ENCODE results near the gene CHCHD5.
A peak's percentile ranks its signal among the peaks of the same experiment; 100 is the strongest.
"Not testable (repeated sequence)": the region's sequence is repeated elsewhere in the genome, so short reads cannot be mapped to it uniquely, and the experiment has no call there.

Gene CHCHD5, protein sequence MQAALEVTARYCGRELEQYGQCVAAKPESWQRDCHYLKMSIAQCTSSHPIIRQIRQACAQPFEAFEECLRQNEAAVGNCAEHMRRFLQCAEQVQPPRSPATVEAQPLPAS

DNA sequence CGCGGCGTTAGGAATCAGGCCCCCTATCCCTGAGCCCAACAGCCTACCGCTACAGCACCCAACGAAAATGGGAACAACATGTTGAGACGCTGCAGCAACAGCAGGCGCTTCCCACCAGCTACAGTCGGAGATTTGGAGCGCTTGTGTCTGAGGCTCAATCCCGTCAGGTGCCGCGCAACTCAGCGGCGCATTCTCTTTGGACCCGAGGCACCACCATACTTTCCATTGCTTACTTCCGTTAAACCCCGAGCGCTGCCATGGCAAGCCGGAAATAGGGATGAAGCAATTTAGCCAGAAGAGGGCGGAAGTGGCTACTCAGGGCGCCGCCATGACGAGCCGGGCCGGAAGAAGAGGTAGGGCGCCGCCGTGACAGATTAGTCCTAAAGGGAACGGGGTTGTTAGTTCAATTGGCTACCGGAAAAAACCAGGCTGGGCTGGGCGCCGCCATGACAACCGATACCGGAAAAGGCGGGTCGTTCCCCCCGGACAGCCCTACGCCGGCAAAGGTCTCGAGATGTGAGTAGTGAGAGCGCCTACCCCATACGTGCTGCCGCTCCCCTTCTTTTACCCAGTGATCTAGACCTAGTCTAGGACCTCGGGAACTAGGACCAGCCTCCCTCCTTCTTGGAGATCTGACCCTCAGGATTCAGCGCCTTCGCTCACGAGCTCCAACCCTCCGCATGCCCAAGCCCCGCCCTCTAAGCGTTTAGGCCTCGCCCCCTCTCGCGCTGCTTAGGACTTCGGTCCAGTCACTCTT lies at the start of gene CHCHD5:
Gene CHCHD5, plus strand, starts transcription at position 476 of the 757 bp plus-strand sequence. Its CDS starts 39 bp downstream, at position 515.
- DNase-seq (ENCODE audit: low read depth) = peak; percentile 98

DNA sequence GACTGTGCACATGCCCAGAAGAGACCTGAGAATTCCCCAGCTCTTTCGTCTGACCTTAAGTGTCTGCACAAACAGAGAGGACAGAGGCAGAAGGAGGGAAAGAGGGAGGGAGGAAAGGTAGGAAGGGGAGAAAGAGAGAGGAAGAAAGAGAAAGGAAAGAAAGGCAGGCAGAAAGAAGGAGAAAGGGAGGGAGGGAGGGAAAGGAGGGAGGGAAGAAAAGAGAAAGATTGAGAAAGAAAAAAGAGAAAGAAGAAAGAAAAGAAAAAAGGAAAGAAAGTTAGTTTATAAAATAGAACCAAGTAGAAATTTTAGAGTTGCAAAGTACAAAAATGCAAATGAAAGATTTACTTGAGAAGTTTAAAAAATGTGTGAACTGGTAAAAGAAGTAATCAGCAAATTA lies 49.6 kb upstream of the CHCHD5 start:
- DNase-seq (ENCODE audit: low read depth) = no peak

DNA sequence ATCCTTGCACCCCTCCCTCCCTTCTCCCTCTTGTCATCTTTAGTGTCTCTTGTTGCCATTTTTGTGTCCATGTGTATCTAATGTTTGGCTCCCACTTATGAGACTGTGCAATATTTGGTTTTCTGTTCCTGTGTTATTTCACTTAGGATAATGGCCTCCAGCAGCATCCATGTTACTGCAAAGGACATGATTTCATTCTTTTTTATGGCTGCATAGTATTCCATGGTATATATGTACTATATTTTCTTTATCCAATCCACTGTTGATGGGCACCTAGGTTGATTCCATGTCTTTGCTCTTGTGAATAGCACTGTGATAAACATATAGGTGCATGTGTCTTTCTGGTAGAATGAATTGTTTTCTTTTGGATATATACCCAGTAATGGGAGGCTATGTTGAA lies 47.7 kb upstream of the CHCHD5 start:
- DNase-seq (ENCODE audit: low read depth) = not testable (repeated sequence)

DNA sequence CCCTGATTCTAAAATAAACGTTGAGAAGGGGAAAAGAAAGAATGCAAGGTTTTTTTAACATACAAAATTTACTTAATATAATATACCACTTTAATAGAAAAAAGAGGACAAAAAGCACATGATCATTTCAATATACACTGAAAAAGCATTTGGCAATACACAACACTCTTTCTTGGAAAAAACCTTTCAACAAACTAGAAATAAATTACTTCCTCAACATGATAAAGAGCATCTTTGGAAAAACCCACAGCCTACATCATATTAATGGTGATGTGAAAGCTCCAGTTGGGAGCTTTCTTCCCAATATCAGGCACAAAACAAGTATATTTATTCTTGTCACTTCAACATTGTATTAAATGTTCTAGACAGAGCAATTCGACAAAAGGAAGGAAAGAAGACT lies 45.1 kb upstream of the CHCHD5 start:
- no peak for DNase-seq (ENCODE audit: low read depth)

DNA sequence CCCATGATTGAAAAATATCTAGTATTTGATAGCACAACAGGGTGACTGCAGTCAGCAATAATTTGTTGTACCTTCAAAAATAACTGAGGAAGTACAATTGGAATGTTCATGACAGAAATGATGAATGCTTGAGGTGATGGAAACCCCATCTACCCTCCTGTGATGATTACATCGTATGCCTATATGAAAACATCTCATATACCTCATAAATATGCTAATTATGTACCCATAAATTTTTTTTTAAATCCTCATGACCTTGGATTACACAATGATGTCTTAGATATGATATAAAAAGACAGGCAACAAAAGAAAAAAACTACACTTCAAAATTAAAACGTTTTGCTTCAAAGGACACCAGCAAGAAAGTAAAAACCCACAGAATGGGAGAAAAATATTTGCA lies 43.5 kb upstream of the CHCHD5 start:
- no peak for DNase-seq (ENCODE audit: low read depth)

DNA sequence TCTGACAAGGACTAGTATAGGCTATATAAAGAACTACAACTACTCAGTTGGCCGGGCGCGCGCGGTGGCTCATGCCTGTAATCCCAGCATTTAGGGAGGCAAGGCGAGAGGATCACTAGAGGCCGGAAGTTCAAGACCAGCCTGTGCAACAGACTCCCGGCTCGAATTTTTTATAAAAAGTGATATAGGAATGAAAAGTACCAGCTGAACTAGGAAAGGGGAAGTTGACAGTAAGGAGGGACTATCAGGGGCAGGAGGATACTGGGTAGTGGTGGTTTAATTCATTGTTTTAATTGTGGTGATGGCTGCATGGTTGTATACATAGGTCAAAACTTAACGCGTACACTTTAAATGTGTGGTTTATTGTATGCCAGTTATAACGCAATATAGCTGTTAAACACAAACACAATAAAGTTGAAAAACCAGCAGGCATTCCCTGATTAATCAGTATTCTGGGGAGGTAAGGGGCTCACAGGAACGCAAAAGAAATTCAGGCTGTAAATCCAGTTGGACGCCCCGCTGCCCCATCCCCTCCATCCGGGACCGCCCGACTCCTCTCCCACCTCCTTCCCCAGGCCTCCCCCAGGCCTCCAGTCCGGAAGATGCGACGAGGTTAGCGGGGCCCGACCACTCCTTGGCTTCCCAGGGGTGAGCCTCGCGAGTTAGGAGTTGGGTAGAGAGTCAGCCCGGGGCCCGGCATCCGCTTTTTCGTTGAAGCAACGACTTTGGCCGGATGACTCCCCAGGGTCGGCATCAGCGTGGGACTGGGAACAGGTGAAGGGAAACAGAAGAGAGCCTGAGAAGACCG lies 42.9 kb upstream of the CHCHD5 start:
- DNase-seq (ENCODE audit: low read depth) = peak; percentile 73

DNA sequence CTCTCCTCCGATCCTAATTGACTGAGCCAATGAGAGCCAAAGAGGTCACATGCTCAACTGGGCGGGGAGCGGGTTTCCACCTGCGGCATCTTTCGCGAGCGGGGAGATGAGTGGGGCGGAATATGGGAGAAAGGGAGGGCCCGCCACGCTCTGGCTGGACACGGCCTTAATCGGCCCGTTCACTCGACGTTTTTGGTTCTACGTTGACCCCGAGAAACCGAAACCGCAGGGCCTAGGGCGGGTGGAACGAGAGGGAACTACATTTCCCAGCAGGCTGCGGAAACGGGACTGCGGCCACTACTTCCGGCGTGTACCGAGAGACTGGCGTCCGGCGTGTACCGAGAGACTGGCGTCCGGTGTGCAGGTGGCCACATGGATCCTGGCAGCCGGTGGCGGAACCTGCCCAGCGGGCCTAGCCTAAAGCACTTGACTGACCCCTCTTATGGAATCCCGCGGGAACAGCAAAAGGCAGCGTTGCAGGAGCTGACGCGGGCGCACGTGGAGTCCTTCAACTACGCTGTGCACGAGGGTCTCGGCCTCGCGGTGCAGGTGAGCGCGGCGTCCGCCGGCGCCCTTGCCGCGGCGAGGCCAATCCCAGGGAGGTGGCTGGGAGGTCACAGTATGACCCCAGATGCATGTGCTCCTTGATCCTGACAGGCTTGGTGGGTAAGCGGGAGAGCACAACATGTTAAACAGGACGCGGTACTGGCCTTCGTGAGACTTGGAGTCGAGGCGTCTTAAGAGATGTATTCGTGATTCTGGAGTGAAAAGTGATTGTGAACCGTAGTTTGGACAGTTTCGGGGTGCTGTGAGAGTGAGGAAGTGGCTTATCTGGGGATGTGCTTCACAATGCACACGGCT lies 42.1 kb upstream of the CHCHD5 start, which contains the start of gene POLR1B:
Gene POLR1B, plus strand, starts transcription at position 343 of the 861 bp plus-strand sequence. Its CDS starts 30 bp downstream, at position 373.
- peak; percentile 82 for DNase-seq (ENCODE audit: low read depth)

DNA sequence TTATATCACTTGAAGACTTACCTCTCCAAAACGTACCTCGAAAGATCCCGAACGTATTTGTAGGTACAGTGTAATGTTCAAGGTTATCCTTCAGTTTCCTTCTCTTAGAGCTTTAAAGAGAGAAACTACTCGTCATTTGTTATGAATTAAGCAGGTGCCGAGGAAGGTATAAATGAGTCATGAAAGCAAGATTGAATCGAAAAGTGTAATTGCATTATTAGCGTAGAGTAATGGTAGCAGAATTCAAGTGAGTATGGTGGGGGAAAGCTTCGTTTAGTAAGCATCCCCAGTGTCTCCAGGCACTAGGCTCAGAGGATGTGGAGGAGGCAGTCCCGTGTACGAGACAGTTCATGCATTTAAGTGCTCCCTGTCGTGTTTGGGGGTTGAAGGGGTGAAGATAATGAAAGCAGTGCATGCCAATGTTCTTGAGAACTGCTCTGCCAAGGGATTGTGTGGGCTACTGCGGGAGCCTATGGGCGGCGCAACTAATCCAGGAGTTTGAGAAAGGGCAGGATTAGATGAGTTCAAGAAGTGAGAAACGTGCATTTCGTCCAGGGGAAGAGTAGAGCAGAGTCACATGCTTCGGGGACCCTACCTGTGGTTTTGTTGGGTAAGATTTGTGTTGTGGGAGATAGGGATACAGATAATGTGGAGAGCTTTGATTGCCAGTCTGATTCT lies 41.3 kb upstream of the CHCHD5 start:
- peak; percentile 26 for DNase-seq (ENCODE audit: low read depth)

DNA sequence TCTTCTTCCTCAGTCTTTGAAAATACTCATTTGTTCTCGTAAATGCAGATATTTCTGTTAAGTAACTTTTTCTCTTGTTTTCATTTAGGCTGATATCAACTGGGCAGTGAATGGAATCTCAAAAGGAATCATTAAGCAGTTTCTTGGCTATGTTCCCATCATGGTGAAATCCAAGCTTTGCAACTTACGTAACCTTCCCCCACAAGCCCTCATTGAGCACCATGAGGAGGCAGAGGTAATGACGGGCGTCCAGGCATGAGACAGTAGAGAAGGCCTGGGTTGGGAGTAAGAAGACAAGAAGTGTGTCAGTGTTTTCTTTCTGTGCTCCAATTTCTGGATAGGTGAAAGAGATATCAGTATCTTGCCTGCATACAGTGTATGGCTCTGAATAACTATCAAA lies 37.1 kb upstream of the CHCHD5 start:
- peak; percentile 27 for DNase-seq (ENCODE audit: low read depth)

DNA sequence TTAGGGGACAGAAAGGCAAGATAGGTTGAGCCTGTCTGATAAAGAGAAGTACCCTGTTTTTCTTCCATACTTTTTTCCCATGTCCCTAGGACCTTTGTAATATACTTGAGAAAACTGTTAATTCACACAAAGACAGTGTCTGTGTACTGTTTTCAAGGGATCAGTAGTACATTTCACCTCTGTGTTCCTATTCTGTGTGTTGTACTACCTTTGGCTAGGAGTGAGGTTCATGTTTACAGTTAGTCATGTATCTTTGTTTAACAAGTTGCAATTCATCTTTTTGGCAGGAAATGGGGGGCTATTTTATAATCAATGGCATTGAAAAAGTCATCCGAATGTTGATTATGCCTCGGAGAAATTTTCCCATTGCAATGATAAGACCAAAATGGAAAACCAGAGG lies 35.4 kb upstream of the CHCHD5 start:
- DNase-seq (ENCODE audit: low read depth) = no peak

DNA sequence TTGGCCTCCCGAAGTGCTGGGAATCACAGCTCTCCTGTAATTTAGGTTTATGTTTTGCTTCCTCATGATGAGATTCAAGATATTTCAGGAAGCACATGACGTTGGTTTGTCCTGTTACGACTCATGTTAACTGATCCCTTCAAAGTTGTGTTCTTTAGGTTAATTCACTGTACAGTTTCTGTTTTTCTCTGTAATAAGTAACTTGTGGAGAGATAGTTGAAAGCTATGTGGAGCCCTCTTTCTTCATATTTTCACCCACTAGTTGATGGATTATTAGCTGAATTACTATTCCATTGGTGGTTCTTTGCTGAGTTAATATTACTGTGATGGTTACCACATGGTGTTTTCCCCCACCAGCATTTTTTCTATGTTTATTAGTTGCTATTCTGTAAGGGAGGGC lies 18.3 kb upstream of the CHCHD5 start:
- no peak for DNase-seq (ENCODE audit: low read depth)

DNA sequence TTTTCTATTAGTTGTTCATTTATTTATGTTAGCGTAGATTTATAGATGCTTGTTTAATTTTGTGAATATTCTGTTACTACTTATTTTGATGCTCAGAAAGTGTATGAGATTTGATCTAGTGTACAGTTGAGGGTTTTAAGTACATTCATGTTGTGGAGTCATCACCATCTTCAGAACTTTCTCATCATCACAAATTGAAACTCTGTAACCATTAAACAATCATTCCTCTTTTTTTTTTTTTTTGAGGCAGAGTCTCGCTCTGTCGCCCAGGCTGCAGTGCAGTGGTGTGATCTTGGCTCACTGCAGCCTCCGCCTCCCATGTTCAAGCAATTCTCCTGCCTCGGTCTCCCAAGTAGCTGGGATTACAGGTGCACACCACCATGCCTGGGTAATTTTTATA lies 17.9 kb upstream of the CHCHD5 start:
- not testable (repeated sequence) for DNase-seq (ENCODE audit: low read depth)

DNA sequence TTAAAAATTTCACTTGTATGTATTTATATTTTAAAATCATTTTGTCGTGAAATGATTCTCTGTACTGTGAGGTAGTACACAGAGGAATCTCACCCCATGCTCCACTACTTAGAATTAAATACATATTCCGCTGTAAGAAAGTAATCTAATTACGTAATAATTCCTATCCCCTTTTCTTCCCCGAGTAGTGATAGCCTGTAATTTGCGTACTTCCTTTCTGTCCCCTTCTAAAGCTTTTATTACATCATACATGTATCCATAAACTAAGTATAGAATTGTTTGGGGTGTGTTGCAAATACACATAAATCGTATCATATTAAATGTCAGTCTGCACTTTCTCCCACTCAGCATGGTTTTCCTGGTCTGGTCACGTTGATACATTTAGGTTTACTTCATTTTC lies 12.4 kb upstream of the CHCHD5 start:
- no peak for DNase-seq (ENCODE audit: low read depth)

DNA sequence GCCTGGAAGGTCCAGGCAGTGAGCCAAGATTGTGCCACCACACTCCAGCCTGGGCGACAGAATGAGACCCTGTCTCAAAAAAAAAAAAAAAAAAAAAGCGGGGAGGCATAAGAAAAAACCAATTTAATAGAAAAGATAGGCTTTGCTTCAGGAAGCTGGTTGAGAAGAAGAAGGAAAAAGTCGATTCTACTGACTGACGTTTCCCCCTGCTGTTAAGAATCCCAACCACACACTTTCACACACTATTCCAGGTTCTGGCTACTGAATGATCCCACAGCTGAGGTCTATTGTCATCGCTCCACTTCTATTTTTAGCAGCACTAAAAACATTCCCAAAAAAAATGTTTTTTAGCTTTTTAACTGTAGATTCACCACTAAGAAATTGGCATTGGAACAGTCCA lies 6.7 kb upstream of the CHCHD5 start:
- DNase-seq (ENCODE audit: low read depth) = peak; percentile 68

DNA sequence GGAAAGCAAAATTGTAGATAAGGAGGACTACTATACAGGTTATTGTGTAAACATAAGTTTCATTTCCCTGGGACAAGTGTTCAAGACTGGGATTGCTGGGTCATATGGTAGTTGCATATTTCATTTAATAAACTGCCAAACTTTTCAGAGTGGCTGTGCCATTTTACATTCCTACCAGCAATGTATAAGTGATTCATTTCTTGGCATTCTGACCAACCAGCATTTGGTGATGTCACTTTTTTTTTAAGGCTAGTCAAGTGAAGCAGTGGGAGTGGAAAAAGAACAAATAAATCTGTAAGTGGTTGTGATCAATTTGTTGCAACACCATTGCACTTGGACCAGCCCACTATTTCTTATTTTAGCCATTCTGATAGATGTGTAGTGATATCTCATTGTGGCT lies 5.2 kb upstream of the CHCHD5 start:
- peak; percentile 90 for DNase-seq (ENCODE audit: low read depth)

DNA sequence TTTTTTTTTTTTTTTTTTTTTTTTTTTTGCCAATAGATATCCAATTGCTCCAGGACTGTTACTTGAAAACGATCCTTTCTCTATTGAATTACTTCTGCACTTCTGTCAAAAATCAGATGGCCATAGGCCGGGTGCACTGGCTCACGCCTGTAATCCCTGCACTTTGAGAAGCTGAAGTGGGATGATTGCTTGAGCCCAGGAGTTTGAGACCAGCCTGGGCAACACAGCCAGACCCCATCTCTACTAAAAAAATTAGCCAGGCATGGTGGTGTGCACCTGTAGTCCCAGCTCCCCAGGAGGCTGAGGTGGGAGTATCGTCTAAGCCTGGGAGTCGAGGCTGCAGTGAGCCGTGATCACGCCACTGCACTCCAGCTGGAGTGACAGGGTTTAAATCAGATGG lies 4.3 kb upstream of the CHCHD5 start:
- no peak for DNase-seq (ENCODE audit: low read depth)

DNA sequence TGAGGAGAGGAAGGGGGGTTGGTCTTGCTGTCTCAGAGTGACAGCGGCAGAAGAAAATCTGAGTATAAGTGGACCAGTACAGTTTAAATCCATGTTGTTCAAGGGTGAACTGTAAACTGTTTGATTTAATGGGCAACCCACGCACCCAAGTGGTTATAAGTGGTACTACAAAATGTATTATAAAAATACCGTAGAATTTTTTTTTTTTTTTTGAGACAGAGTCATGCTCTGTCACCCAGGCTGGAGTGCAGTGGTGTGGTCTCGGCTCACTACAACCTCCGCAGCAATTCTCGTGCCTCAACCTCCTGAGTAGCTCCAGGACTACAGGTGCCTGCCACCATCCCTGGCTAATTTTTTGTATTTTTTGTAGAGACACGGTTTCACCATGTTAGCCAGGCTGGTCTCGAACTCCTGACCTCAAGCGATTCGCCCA lies 2.1 kb upstream of the CHCHD5 start:
- peak; percentile 72 for DNase-seq (ENCODE audit: low read depth)

DNA sequence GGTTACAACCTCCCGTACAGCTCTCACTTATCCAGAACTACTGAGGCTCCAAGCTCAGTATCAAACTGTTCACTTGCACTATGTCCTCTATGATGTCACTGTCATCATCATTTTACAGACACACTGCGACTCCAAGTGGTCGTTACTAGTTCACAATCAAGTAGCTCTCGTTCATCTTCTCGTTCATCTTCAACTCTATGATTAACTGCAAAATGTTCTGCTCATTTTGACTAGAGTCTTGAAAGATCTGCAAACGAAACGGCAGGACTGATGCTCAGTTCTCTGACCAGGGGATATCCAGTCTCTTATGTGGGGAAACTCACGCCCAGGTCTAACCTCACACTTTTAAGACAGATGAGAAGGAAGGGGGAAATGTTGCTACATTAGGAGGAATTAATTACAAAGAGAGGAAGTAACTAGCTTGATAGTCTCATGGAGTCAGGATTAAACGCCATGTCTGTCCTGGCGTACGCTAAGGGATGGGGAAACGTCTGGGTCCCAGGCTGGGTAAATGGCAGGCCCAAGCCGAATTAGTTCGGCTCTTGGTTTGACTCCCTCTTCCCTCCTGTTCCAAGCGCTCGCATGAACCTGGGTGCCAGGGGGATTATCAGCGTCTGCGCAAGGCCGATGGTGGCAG lies 794 bp upstream of the CHCHD5 start:
- DNase-seq (ENCODE audit: low read depth) = peak; percentile 9

DNA sequence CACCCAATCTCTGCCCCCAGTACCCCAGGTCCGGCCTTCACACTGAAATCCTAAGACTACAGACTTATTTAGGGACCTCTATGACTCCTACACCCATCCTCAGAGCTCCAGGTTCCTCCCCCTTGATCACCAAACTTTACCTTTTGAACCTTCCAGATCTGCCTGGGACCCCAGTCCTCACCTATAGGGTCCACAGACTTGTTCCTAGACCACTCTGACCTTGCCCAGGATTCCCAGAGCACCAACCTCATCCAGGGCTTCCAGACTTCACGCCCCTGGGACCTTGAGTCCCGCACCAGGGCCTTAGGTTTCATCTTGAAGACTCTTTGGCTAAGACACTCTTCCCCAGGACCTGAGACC lies 462 bp downstream of the CHCHD5 start:
- DNase-seq (ENCODE audit: low read depth) = no peak

DNA sequence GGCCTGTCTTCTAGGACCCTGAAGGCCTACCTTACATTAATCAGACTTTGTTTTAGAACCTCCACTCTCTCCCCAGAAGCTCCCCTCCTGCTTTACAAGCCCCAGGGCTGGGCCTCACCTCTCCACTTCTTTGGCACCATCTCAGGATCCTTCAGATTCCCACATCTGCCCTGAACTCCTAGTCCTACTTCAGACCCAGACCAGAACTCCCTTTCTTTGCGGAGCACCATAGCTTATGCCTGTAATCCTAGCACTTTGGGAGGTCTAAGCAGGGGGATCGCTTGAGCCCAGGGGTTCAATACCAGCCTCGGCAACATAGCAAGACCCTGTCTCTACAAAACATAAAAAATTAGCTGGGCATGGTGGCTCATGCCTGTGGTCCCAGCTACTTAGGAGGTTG lies 991 bp downstream of the CHCHD5 start:
- no peak for DNase-seq (ENCODE audit: low read depth)

DNA sequence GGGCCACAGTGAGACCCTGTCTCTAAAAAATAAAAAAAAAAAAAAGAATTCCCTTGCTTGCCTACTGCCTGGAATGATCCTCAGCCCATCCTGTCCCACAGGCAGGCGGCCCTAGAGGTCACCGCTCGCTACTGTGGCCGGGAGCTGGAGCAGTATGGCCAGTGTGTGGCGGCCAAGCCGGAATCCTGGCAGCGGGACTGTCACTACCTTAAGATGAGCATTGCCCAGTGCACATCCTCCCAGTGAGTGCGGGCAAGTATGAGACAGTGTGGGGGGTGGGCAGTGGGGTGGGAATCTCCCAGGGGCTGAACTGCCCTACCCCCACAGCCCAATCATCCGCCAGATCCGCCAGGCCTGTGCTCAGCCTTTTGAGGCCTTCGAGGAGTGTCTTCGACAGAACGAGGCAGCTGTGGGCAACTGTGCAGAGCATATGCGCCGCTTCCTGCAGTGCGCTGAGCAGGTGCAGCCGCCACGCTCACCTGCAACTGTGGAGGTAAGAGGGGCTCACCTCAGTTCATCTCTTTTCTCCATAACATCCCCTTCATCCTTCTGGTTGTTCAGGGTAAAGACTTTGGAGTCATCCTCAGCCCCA lies 1.6 kb downstream of the CHCHD5 start:
- DNase-seq (ENCODE audit: low read depth) = no peak
